Bronchial smooth muscle cell (primary cell): ENCODE data around the gene CRELD1. TPM values are rescaled to one million over a fixed set of nuclear protein-coding genes. Genes with fewer than 3 reads are reported as not detected.

Experiments used
- total RNA-seq: library from RNA; depleted of rRNA; stranded (reverse); fragments of >200 nt; gene quantifications from 2 replicates; pipeline ENCODE4 v1.2.1, GENCODE V29; 2014

Gene CRELD1
- 20.0 and 45.3 TPM in 2 replicates for total RNA-seq

GRCh38 chr3:9933561-9934234 lies at the start of gene CRELD1:
TSS of gene CRELD1 (plus strand) at chr3:9933834. CDS start at chr3:9934439, 605 bp downstream.

GRCh38 chr3:9890249-9891071 lies 43.2 kb upstream of the CRELD1 start, which contains the start of gene JAGN1:
TSS of gene JAGN1 (plus strand) at chr3:9890610. CDS start at chr3:9890723, 113 bp downstream.

GRCh38 chr3:9902372-9903237 lies 31.0 kb upstream of the CRELD1 start, which contains the start of gene IL17RE:
TSS of gene IL17RE (plus strand) at chr3:9902848. CDS start at chr3:9902933, 85 bp downstream.

GRCh38 chr3:9916734-9917680 lies 16.6 kb upstream of the CRELD1 start, which contains the start of gene IL17RC:
TSS of gene IL17RC (plus strand) at chr3:9917098. CDS start at chr3:9917316, 218 bp downstream.

GRCh38 chr3:9951962-9952805 lies 18.6 kb downstream of the CRELD1 start, which contains the start of gene PRRT3:
TSS of gene PRRT3 (minus strand) at chr3:9952408. CDS start at chr3:9950115, 2,293 bp downstream.

Other genes starting within 250 kb of the CRELD1 start
- under 0.01 TPM in 1 of 2 replicates, not detected in the other for gene CPNE9, start 230.0 kb upstream of the CRELD1 start, total RNA-seq
- 10.1 and 14.3 TPM in 2 replicates for gene BRPF1, start 202.1 kb upstream of the CRELD1 start, total RNA-seq
- 23.5 and 24.7 TPM in 2 replicates for gene OGG1, start 183.9 kb upstream of the CRELD1 start, total RNA-seq
- gene CAMK1, start 163.9 kb upstream of the CRELD1 start, total RNA-seq = 38.5 and 52.0 TPM in 2 replicates
- gene TADA3, start 141.4 kb upstream of the CRELD1 start, total RNA-seq = 39.2 and 62.9 TPM in 2 replicates
- 168 and 191 TPM in 2 replicates for gene ARPC4, start 140.8 kb upstream of the CRELD1 start, total RNA-seq
- 20.3 and 43.4 TPM in 2 replicates for gene TTLL3, start 123.6 kb upstream of the CRELD1 start, total RNA-seq
- gene RPUSD3, start 89.8 kb upstream of the CRELD1 start, total RNA-seq = 19.5 and 19.7 TPM in 2 replicates
- not detected in 2 replicates for gene CIDEC, start 53.6 kb upstream of the CRELD1 start, total RNA-seq
- gene JAGN1, start 43.2 kb upstream of the CRELD1 start, total RNA-seq = 26.3 and 43.4 TPM in 2 replicates
- 0.52 and 0.63 TPM in 2 replicates for gene IL17RE, start 31.0 kb upstream of the CRELD1 start, total RNA-seq
- 25.4 and 37.8 TPM in 2 replicates for gene IL17RC, start 16.7 kb upstream of the CRELD1 start, total RNA-seq
- gene PRRT3, start 18.6 kb downstream of the CRELD1 start, total RNA-seq = 1.9 and 3.0 TPM in 2 replicates
- gene EMC3, start 53.0 kb downstream of the CRELD1 start, total RNA-seq = 67.1 and 70.9 TPM in 2 replicates
- 1.0 and 3.6 TPM in 2 replicates for gene FANCD2, start 92.6 kb downstream of the CRELD1 start, total RNA-seq
- not detected in 2 replicates for gene FANCD2OS, start 174.4 kb downstream of the CRELD1 start, total RNA-seq
- gene BRK1, start 181.8 kb downstream of the CRELD1 start, total RNA-seq = 131 and 142 TPM in 2 replicates
- gene VHL, start 207.9 kb downstream of the CRELD1 start, total RNA-seq = 25.9 and 33.1 TPM in 2 replicates
- gene IRAK2, start 231.1 kb downstream of the CRELD1 start, total RNA-seq = 4.9 and 5.2 TPM in 2 replicates